K562 (cell line): Measurements from ENCODE around the gene GRIA3. TPM values are rescaled to one million over a fixed set of nuclear protein-coding genes. Genes with fewer than 3 reads are reported as not detected.

Experiments used
- BCOR ChIP-seq: fragments of 450-650 bp; IDR thresholded peaks from 2 replicates; pipeline ENCODE4 v1.6.1; 2016
- CTBP1 ChIP-seq: fragments of 450-650 bp; IDR thresholded peaks from 2 replicates; pipeline ENCODE4 v1.6.1; 2016; ENCODE audit warnings: borderline replicate concordance
- GATA2 ChIP-seq: sonication (generic); formaldehyde crosslinking; IDR thresholded peaks from 2 replicates; pipeline ENCODE4 v1.4.0; 2020; ENCODE audit warnings: mild to moderate bottlenecking, missing genetic modification reagents
- GTF2A2 ChIP-seq: IDR thresholded peaks from 2 replicates; pipeline ENCODE4 v1.6.1; 2016; ENCODE audit warnings: mild to moderate bottlenecking, missing genetic modification characterization, missing compliant biosample characterization
- MED1 ChIP-seq: sonication (generic); formaldehyde crosslinking; IDR thresholded peaks from 2 replicates; pipeline ENCODE4 v1.8.1; 2023; ENCODE audit warnings: missing genetic modification reagents, borderline replicate concordance
- RBM39 ChIP-seq: fragments of 200-400 bp; formaldehyde crosslinking; optimal IDR thresholded peaks from 2 replicates; pipeline ENCODE3; 2018; ENCODE audit warnings: low read depth, low read length
- ZBTB33 ChIP-seq: sonication (generic); formaldehyde crosslinking; IDR thresholded peaks from 2 replicates; pipeline ENCODE4 v1.8.1; 2023; ENCODE audit warnings: mild to moderate bottlenecking, missing genetic modification reagents
- ZBTB40 ChIP-seq, 2 experiments: fragments of 450-650 bp in 1 of 2; sonication (generic) in 1 of 2; formaldehyde crosslinking in 1 of 2; IDR thresholded peaks; 2 replicates each; pipeline versions ENCODE4 v1.7.1 to v1.9.0; 2016 to 2022; ENCODE audit warnings: inconsistent platforms in 1 of 2, mild to moderate bottlenecking in 1 of 2, missing genetic modification reagents in 1 of 2
- ZBTB8A ChIP-seq: fragments of 450-650 bp; IDR thresholded peaks from 2 replicates; pipeline ENCODE4 v1.6.1; 2018; ENCODE audit warnings: mild to moderate bottlenecking, moderate library complexity; ENCODE audit not compliant: partially characterized antibody
- ZNF23 ChIP-seq: fragments of 250-450 bp; sonication (Bioruptor Pico); IDR thresholded peaks from 2 replicates; pipeline ENCODE4 v1.4.0; 2020; ENCODE audit warnings: mild to moderate bottlenecking
- ZNF3 ChIP-seq: fragments of 250-450 bp; sonication (Bioruptor Pico); IDR thresholded peaks from 2 replicates; pipeline ENCODE4 v1.5.0; 2021; ENCODE audit warnings: mild to moderate bottlenecking, moderate library complexity
- ZNF395 ChIP-seq: fragments of 200-800 bp; sonication (Bioruptor generic); IDR thresholded peaks from 2 replicates; pipeline ENCODE4 v1.6.1; 2017; ENCODE audit warnings: missing genetic modification characterization, missing compliant biosample characterization
- polyA plus RNA-seq, 8 experiments: library from polyadenylated mRNA; depleted of rRNA in 4 of 8; stranded (reverse) in 5 of 8; unstranded in 3 of 8; fragments of >200 nt; fragmentation: Nextera tagmentation in 2 of 8; fragmentation: Illumina TruSeq in 1 of 8; extraction: Ambion mirVana in 2 of 8; extraction: Trizol in 1 of 8; gene quantifications; 2 replicates each; pipeline versions ENCODE4 v1.2.1 to v1.2.3, GENCODE V29; 2011 to 2014; ENCODE audit warnings: inconsistent platforms in 1 of 8, missing spikeins in 1 of 8
- total RNA-seq, 7 experiments: library from RNA; depleted of rRNA in 6 of 7; stranded (reverse); fragments of >200 nt in 6 of 7; fragmentation: Illumina TruSeq in 2 of 7; extraction: Trizol in 2 of 7; gene quantifications; 2 replicates each; pipeline versions ENCODE4 v1.2.1 to v1.2.3, GENCODE V29; 2011 to 2021; ENCODE audit warnings: low replicate concordance in 1 of 7
- TF ChIP-seq, protein P1 (sequence below): fragments of 250-450 bp; sonication (Bioruptor Pico); IDR thresholded peaks from 2 replicates; pipeline ENCODE4 v1.4.0; 2020; ENCODE audit warnings: mild to moderate bottlenecking, moderate library complexity

GRIA3 gene
- total and polyA plus RNA-seq, 9 of the 15 experiments (the other 6 are each of a cell fraction or from before 2014, with no cell fraction given): 0.10 TPM; not detected in 8

- TF ChIP-seq ZBTB40 (IDR thresholded peaks at IDR 0.05) (no peak), ZBTB40 (CRISPR knock-in tag; IDR thresholded peaks at IDR 0.05) (no peak), BCOR (no peak), CTBP1 (no peak), ZNF395 (CRISPR knock-in tag) (no peak), MED1 (no peak), ZNF23 (no peak), ZNF3 (no peak), GTF2A2 (no peak), RBM39 (no peak), ZBTB8A (no peak), GATA2 (CRISPR knock-in tag) (no peak), ZBTB33 (CRISPR knock-in tag) (no peak)
- TF ChIP-seq, protein P1, sequence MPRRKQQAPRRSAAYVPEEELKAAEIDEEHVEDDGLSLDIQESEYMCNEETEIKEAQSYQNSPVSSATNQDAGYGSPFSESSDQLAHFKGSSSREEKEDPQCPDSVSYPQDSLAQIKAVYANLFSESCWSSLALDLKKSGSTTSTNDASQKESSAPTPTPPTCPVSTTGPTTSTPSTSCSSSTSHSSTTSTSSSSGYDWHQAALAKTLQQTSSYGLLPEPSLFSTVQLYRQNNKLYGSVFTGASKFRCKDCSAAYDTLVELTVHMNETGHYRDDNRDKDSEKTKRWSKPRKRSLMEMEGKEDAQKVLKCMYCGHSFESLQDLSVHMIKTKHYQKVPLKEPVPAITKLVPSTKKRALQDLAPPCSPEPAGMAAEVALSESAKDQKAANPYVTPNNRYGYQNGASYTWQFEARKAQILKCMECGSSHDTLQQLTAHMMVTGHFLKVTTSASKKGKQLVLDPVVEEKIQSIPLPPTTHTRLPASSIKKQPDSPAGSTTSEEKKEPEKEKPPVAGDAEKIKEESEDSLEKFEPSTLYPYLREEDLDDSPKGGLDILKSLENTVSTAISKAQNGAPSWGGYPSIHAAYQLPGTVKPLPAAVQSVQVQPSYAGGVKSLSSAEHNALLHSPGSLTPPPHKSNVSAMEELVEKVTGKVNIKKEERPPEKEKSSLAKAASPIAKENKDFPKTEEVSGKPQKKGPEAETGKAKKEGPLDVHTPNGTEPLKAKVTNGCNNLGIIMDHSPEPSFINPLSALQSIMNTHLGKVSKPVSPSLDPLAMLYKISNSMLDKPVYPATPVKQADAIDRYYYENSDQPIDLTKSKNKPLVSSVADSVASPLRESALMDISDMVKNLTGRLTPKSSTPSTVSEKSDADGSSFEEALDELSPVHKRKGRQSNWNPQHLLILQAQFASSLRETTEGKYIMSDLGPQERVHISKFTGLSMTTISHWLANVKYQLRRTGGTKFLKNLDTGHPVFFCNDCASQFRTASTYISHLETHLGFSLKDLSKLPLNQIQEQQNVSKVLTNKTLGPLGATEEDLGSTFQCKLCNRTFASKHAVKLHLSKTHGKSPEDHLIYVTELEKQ (CRISPR knock-in tag): no peak
Observed at GRCh38 chrX:123486297-123486696, 302.2 kb downstream of the GRIA3 start (continued).
